Left colon (tissue), 2 donors: Measurements from ENCODE around the gene SLC35F5. TPM values are rescaled to one million over a fixed set of nuclear protein-coding genes. Genes with fewer than 3 reads are reported as not detected.

Experiments used
- ATAC-seq: fragments of 200-7000 bp; cut with Tn5 transposase; one replicate; pipeline ENCODE4 v1.9.1; 2020; ENCODE audit warnings: mild to moderate bottlenecking, moderate library complexity
- DNase-seq, 2 donors: peaks; one replicate each; pipeline ENCODE4 v3.0.0-alpha.2; 2020
- intact Hi-C, 2 donors: fragments of 100-400 bp; cut with DNase I in 1 of 2; cut with micrococcal nuclease in 1 of 2; formaldehyde crosslinking; loops; one replicate each; pipeline versions ENCODE4 v1.11.2 to v1.14.0; 2022; cut with DNase I, micrococcal nuclease
- total RNA-seq, 2 donors: library from RNA; stranded (reverse); fragmentation: NEBNext Ultra II Directional; extraction: Animal tissue kit (Norgen Biotek cat#: 25700); gene quantifications; one replicate each; pipeline ENCODE4 v1.2.1, GENCODE V29; 2021
- donor health status: DM: no; HTN: no; CAD: no.
- donor health status: DM: yes; HTN: yes; CAD: no.

The SLC35F5 gene
- total RNA-seq, 2 donors from 2014 or later: 130 to 132 TPM

DNA sequence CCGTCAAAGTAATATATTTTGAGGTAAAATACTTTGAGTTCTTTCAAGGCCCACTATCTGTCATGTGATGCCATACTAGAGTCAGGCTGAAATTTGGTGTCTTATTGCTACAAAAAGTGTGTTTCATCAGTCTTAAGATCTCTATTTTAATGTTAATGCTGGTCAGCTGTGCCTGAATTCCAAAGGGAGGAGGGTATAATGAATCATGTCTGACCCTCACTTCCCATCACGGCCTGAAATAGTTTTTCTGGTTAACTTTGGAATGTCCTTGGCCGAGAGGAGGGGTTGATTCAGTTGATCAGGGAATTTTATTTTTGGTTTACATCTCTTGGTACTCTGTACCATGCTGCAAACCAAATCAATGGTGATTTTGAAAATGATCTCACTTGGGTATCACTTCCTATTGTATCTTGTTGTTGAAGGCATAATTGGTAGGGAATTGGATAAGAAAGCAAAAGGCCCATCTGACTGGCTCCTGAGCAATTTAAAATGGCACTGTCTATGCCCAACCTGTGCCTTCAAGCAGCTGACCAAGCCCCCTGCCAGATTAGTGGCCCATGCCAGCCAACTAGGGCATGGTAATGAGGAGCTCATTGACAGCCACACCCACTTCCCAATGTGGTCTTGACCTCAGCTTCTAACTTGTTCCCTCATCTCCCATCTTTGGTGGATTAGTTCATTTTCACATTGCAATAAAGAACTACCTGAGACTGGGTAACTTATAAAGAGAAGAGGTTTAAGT lies 6.1 kb upstream of the SLC35F5 start:
- intact Hi-C loops: no loop called here
- DNase-seq (no peak), ATAC-seq (no peak)

DNA sequence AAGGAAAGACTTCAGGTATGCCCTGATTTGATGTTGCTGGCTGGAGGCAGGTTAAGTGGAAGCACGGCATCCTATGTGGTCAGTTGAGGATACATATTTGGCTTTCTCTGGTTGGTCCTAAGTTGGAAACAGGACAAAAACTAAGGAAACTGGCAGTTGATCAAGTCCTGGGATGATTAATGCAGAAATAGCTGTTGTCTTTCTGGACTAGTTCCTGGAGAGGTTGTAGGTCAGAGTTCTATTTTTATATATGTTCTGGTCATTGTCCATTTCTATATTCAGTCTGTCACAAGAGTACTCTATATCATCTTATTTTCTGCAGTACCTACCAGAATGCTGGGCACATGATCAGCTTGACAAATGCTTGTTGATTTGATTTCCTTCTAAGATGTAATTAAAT lies 4.0 kb upstream of the SLC35F5 start:
- no peak for DNase-seq
- ATAC-seq: no peak
- intact Hi-C loops: no loop called here

DNA sequence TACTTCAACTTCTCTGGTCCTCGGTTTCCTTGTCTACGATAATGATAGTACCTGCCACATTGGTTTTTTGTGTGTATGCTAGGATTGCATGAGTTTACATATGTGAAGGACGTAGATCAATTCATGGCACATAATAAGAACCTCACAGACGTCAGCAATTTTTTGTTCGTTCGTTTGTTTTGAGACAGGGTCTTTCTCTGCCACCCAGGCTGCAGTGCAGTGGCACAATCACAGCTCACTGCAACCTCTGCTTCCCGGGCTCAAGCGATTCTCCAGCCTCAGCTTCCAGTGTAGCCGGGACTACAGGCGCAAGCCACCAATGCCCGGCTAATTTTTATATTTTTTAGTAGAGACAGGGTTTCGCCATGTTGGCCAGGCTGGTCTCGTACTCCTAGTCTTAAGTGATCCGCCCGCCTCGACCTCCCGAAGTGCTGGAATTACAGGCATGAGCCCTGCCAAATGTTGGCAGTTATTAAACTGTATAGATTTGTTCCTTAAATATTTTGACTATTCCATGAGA lies 756 bp upstream of the SLC35F5 start:
- DNase-seq (peak in 1 of 2 donors; percentile 32), ATAC-seq (peak; percentile 6)
- intact Hi-C loops: loop anchor here in 1 of 2 donors (2.0 kb wide), 1 partner anchor 132 kb away; no protein-coding TSS in a partner anchor

DNA sequence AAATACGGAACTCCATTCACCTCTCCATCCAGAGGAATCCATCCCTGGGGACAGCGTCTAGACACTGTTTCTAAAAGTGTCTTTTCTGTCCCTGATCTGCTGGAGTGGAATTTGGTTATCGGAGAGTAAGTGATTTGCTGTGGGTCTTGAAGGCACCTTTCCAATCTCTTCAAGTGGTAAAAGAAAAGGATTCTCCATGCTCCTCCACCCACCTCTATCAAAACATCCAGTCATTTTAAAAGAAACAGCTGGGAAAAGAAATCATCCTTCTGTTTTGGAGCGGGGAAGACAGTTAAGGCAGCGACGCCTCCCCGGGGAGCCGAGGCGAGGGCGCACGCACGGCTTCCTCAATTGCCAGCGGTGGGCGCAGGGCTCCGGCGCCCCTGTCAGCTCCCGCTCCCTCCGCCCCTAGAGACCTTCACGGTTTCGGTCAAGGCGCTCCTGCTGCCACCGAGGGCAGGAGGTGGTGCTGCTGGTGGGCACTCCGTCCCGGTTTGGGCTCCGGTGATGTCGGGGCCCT lies 547 bp downstream of the SLC35F5 start:
- DNase-seq: no peak
- intact Hi-C loops: loop anchor here in 1 of 2 donors (2.0 kb wide), 1 partner anchor 133 kb away; no protein-coding TSS in a partner anchor
- ATAC-seq: peak; percentile 43

DNA sequence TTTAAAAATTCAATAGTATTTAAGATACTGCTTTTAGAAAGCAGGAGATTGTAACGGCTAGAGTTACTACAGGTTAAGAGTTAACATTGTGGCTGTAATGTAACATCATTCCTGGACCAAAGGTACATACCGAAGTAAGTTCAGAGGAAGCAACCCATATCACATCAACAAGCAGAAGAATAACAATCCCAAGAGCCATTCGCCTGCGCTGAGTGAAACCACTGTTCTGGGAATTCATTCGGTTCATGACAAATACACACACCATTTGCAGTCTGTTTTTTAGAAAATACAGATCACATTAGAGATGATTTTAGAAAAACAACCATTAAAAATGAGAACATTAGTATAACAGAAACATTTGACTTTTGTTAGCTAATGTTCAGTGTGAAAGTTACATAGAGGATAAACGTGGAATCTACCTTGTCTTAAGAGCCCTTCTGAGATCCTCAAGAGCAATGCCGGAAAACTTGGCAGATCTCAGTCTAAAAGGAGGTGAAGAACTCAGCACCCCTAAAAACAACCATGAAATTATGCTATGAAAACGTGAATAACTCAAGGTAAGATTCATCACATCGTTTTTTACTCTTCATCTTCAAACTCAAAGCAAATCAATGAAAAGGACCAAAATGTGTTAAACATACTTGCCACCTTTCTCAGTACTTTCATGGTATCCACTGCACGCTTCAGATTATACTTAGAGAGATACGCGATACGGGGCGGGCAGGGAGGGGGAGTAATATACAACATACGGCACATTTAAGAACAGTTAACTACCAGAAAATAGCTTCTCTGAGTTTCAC lies 1.2 kb downstream of the SLC35F5 start:
- DNase-seq (peak in 1 of 2 donors; percentile 30), ATAC-seq (peak; percentile 22)
- intact Hi-C loops: no loop called here

DNA sequence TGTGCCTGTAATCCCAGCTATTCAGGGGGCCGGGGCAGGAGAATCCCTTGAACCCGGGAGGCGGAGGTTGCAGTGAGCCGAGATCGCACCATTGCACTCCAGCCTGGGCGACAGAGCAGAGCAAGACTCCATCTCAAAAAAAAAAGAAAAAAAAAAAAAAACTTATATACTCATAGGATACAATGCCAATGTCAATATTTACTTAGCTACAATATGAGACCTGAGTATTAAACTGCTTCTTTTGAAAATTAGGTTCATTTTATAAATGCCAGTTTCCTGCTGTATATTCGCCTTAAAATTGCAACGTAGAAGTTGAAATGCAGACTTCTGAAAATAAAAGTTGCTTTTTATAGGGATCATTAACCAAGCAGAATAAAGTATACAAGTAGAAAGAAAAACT lies 2.3 kb downstream of the SLC35F5 start:
- DNase-seq (no peak), ATAC-seq (no peak)
- intact Hi-C loops: no loop called here

DNA sequence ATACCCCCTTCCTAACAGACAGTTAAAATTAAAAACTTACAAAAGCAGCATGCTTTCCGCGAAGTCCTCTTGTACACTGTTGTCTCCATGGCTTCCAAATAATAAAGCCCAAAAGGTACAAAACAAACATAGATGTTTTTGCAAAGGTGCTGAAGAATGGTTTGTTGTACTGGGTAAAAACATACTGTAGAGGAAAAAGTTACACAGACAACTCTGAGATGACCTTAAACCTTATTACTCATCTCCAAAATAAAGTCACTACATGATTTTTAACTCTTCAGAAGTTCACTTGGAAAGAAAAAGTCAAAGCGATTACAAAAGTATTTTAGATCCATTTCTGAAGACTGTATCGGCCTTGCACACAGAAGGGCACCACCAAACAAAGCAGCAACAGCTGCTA lies 6.1 kb downstream of the SLC35F5 start:
- DNase-seq: no peak
- intact Hi-C loops: no loop called here
- ATAC-seq: no peak

DNA sequence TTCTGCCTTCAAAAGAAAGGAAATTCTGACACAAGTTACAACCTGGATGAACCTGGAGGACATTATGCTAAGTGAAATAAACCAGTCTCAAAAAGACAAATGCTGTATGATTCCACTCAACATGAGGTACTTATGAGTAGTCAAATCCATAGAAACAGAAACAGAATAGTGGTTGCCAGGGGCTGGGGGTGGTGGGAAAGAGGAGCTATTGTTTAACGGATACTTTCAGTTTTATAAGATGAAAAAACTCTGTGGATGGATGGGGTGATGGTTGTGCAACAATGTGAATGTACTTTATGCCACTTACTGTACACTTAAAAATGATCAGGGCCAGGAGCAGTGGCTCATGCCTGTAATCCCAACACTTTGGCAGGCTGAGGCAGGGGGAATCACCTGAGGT lies 15.4 kb downstream of the SLC35F5 start:
- ATAC-seq: no peak
- no peak for DNase-seq
- intact Hi-C loops: no loop called here

DNA sequence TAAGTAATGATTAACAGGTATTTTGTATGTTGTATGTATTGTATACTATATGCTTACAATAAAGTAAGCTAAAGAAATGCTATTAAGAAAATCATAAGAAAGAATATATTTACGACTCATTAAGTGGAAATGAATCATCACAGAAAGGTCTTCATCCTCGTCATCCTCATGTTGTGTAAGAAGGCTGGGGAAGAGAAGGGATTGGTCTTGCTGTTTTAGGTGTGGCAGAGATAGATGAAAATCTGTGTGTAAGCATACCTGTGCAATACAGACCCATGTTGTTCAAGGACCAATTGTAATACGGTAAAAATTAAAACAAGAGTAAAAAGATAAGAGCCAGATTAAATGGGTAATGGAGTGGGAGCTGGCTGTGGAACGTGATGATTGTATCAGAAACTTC lies 16.6 kb downstream of the SLC35F5 start:
- DNase-seq: no peak
- no peak for ATAC-seq
- intact Hi-C loops: no loop called here

DNA sequence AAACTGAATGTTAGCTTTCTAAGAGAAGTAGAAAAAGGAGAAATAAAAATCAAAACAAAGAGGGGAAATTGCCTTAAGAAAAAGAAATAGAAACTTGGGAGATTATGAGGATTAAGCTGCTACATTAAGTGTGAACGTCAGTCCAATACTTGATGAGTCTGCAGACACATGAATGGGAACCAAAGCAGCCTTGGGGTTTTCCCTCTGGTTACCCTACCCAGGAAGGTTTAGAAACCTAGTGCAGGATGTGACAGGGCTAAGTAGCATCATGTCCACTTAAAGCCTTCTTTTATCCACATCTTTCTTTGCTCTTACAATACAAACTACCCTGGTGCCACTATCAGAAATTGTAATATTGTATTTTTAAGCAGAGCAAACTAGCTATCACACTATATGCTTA lies 22.3 kb downstream of the SLC35F5 start:
- intact Hi-C loops: no loop called here
- no peak for ATAC-seq

DNA sequence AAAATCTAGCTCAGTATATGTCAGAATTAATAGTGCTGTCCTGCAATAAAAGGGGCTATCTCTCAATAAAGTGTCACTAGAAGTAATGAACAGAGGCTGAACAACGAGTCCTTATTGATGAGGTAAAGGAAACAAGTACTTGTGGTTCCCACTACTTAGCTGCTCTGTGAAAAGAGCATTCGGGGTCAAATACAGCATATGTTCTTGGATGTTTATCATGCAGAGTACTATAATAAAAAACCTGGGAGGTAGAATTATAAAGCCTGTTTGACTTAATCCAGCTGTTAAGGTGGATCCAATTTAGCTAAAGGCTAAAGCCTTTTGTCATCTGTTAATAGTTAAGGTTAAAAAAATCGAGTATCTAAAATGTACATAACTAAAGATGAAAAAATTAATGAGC lies 32.4 kb downstream of the SLC35F5 start:
- intact Hi-C loops: no loop called here
- ATAC-seq (no peak), DNase-seq (no peak)

More for the DNA sequence above, 22.3 kb downstream of the SLC35F5 start:
- DNase-seq: no peak

DNA sequence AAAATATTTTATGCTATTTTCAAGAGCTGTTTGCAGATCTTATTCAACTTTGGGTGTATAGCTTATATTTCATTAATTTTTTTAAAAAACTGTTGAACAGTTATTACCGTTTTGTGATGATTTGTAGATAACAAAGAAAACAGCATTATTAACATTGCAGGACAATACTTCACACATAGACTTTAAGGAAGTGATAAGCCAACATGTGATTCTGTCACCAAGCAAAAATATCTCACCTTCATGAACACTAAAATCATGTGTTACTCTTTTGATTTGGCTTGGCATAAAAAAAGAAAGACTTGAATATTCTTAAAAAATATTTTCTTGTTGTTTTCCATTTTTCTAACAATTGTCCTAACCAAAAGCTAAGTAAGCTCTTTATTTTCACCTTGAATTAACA lies 33.0 kb downstream of the SLC35F5 start:
- no peak for ATAC-seq
- intact Hi-C loops: no loop called here
- no peak for DNase-seq

DNA sequence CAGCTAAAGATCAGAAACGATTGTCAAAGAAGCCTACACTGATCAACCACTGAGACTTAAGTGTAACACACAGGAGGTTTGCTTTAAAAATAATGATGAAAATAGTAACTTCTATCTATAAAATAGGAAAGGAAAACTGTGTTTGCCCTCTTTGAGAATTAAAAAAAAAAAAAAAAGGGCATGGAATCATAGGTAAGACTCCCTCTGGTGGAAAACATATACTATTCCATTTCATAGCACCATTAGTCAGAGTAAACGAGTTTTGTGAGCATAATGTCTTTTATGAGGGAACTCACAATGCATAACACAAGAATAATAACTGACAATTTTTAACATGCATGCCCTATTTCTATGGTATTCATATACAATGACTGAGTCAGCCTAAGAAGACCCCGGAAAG lies 36.3 kb downstream of the SLC35F5 start:
- ATAC-seq (peak; percentile 74), DNase-seq (no peak)
- intact Hi-C loops: no loop called here

DNA sequence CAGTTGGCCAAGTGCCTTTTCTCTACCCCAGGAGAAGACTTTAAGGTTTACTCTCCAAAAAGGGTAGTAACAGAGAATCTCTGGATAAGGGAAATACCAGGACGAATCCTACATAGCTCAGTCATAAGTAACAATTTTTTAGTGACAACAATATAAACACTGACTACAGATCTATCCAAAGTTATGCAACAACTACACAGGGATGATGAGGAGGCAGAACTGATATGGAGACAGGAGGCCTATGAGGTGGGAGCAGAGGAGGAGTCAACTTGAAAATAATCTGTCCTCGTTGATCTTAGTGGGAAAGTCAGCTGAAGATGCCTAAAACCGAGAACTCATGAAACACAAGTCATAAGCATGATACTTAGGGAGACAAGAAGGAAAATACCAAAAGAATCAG lies 40.2 kb downstream of the SLC35F5 start:
- intact Hi-C loops: no loop called here
- ATAC-seq (no peak), DNase-seq (no peak)

DNA sequence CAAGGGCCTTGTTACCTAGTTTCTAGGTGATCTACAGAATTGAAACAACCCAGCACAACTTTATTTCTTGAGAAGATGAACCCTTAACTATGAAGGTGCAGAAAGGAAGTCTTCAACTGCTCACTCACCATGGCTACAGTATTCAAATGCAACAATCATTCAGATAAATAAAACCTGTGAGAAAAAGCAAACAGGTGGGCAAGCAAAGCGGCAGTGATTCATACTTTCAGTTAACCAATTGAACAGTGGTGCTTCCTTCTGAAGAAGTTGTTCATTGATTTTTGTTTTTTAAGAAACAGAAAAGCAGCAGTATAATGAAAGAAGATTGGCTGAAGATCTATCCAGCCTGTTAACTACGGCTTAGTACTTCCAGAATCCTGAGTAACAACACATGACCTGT lies 43.5 kb downstream of the SLC35F5 start:
- intact Hi-C loops: no loop called here
- no peak for ATAC-seq
- no peak for DNase-seq

DNA sequence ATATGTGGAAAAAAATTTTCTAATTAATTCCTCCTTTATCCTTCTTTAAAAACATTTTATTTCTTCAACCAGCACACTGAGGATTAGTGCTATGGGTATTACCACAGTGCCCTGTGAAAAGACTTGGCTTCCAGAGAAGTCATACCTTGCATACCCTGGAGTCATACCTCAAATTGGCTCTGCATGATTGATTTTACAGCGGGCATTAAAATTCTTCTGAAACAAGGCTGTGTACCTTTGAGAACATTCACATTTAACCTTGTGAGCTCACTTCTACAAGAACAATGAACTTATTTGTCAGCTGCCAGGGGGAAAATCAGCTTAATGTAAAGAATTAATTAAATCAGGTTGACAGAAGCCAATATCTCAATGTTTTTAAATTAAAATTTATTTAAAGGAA lies 44.6 kb downstream of the SLC35F5 start:
- ATAC-seq: no peak
- intact Hi-C loops: no loop called here
- DNase-seq: no peak

DNA sequence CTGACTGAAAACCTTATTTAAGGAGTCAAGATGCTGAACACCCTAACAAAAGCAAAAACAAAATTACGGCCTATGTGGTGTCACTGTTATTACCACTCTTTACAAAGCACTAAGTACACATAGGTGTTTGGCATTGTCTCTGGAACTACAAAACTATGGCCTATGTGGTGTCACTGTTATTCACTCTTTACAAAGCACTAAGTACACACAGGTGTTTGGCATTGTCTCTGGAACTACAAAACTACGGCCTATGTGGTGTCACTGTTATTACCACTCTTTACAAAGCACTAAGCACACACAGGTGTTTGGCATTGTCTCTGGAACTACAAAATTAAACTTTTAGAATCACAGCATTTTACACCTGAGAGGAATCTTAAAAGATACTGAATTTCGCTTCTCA lies 47.4 kb downstream of the SLC35F5 start:
- no peak for DNase-seq
- peak; percentile 88 for ATAC-seq
- intact Hi-C loops: no loop called here

DNA sequence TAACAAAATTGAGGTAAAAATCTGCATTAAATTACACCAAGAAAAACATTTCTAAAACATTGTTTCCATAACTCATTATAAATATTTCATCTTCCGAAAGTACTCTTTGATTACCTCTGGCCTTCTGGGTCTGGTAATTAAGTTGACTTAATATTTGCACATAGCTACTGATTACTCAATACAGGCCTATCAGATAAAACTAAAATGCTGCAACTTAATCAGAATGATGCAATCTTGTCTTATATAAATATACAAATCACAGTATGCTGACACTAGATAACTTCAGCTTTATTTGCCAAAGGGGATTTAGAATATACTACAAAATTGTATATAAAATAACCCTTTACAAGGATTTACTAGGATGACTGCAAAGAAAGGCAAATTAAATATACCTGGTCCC lies 49.3 kb downstream of the SLC35F5 start:
- DNase-seq (no peak), ATAC-seq (no peak)
- intact Hi-C loops: no loop called here

DNA sequence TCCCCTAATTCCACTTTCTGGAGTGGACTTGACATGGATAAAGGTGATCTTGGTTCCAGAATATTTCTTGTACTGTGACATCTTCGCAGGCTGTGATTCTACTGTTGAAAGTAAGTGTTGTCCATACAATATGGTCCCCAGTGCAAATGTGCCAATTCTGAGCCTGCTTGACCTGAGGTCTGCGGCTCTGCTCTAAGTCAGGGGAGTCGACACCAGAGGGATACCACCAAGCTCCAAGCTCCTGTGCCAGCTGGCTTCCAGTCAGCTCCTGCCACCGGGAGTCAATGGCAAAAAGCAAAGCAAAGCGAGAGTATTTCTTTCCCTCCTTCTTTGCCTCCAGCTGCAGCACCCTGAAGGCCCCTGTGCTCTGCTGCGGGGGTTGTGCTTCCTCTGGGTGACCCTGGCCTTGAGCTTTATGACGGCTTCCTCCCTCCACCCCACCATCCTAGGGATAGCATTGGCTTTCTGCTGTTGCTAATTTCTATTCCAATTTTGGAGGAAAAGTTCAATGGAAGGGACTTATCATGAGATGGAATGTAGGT lies 50.4 kb downstream of the SLC35F5 start:
- DNase-seq (no peak), ATAC-seq (no peak)
- intact Hi-C loops: no loop called here
